ENCODE results near the gene BRD4. TPM values are rescaled to one million over a fixed set of nuclear protein-coding genes. Genes with fewer than 3 reads are reported as not detected.

BRD4 gene
- total and polyA plus RNA-seq, 2 of the 13 experiments (the other 11 are each of a cell fraction or from before 2014, with no cell fraction given): 10.5 to 11.4 TPM

DNA sequence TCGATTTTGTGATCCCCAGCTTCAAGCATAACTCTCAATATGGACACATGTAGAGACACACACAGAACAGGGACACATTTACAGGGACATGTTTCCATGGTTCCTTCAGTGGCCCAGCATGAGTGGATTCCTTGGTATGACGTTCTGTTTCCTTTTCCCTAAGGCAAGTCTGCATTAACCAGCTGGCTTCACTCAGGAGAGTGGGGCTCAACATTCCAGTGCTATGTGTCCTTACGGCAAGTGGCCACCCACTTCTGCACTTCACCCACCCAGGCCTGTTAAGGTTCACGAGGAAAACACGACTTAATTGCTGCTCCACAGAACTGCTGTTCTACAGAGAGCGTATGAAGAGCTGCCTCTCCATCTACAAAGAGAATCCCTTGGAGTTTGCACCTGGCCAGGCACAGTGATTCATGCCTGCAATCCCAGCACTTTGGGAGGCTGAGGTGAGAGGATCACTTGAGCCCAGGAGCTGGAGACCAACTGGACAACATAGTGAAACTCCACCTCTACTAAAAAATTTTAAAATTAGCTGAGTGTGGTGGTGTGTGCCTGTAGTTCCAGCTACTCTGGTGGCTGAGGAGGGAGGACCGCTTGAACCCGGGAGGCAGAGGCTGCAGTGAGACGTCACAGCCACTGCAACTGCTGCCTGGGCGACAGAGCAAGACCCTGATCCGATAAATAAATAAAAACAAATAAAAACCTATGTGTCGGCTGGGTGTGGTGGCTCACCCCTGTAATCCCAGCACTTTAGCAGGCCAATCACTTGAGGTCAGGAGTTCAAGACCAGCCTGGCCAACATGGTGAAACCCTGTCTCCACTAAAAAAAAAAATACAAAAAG is 32.5 kb downstream of the BRD4 start:
- peak overlapping the region; percentile 97 for H3K27ac ChIP-seq (ENCODE audit: extremely low read length, insufficient read depth, low read length)
- 90% methylated on average over 9 of the region's 12 CpGs for WGBS (ENCODE audit: low lambda C conversion rate)
- no peaks in the 10 kb centered on the region for H3K9me3 ChIP-seq (ENCODE audit: low read length)
- H4K20me1 ChIP-seq (ENCODE audit: insufficient read depth, low read length): peaks cover 20% of the 10 kb centered on the region
- H3K79me2 ChIP-seq (ENCODE audit: insufficient read depth, low read length): peaks cover 75% of the 10 kb centered on the region
- H3K9ac ChIP-seq (ENCODE audit: insufficient read depth, low read depth, low read length): peak overlapping the region; percentile 53; the same call in 1 of the 2 replicates
- peak; percentile 34; the same call in 1 of the 2 replicates for TF ChIP-seq ZNF121 (CRISPR knock-in tag; IDR thresholded peaks at IDR 0.05)
- TF ChIP-seq, protein P1, sequence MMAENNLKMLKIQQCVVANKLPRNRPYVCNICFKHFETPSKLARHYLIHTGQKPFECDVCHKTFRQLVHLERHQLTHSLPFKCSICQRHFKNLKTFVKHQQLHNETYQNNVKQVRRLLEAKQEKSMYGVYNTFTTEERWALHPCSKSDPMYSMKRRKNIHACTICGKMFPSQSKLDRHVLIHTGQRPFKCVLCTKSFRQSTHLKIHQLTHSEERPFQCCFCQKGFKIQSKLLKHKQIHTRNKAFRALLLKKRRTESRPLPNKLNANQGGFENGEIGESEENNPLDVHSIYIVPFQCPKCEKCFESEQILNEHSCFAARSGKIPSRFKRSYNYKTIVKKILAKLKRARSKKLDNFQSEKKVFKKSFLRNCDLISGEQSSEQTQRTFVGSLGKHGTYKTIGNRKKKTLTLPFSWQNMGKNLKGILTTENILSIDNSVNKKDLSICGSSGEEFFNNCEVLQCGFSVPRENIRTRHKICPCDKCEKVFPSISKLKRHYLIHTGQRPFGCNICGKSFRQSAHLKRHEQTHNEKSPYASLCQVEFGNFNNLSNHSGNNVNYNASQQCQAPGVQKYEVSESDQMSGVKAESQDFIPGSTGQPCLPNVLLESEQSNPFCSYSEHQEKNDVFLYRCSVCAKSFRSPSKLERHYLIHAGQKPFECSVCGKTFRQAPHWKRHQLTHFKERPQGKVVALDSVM (CRISPR knock-in tag; IDR thresholded peaks at IDR 0.05): peak; percentile 90
- TF ChIP-seq, protein P2, sequence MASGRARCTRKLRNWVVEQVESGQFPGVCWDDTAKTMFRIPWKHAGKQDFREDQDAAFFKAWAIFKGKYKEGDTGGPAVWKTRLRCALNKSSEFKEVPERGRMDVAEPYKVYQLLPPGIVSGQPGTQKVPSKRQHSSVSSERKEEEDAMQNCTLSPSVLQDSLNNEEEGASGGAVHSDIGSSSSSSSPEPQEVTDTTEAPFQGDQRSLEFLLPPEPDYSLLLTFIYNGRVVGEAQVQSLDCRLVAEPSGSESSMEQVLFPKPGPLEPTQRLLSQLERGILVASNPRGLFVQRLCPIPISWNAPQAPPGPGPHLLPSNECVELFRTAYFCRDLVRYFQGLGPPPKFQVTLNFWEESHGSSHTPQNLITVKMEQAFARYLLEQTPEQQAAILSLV (CRISPR knock-in tag; IDR thresholded peaks at IDR 0.05; ENCODE audit: borderline replicate concordance): 0 out of 2 replicates have a peak, but pooled peaks have one; percentile 27
- no peak for TF ChIP-seq TBP (CRISPR knock-in tag; IDR thresholded peaks at IDR 0.05)
- TF ChIP-seq ZNF737 (CRISPR knock-in tag; IDR thresholded peaks at IDR 0.05; ENCODE audit: borderline replicate concordance): no peak
- no peak for TF ChIP-seq SAP130 (CRISPR knock-in tag; IDR thresholded peaks at IDR 0.05; ENCODE audit: low read depth)
- 0 out of 2 replicates have a peak, but pooled peaks have one; percentile 29 for TF ChIP-seq NR2C2 (CRISPR knock-in tag; IDR thresholded peaks at IDR 0.05; ENCODE audit: borderline replicate concordance)
- no peak for TF ChIP-seq KDM5A (IDR thresholded peaks at IDR 0.05; ENCODE audit: borderline replicate concordance, low read length)
- TF ChIP-seq, protein P3, sequence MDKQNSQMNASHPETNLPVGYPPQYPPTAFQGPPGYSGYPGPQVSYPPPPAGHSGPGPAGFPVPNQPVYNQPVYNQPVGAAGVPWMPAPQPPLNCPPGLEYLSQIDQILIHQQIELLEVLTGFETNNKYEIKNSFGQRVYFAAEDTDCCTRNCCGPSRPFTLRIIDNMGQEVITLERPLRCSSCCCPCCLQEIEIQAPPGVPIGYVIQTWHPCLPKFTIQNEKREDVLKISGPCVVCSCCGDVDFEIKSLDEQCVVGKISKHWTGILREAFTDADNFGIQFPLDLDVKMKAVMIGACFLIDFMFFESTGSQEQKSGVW (CRISPR knock-in tag; IDR thresholded peaks at IDR 0.05; ENCODE audit: borderline replicate concordance): no peak
- TF ChIP-seq SPEN (CRISPR knock-in tag; IDR thresholded peaks at IDR 0.05; ENCODE audit: low read depth): 0 out of 2 replicates have a peak, but pooled peaks have one; percentile 19
- in situ Hi-C loops (cut with HindIII; ENCODE audit: extremely low pct_ligation_motif_present, low pct_unique_long_range_greater_than_20kb): loop anchor here (5.0 kb wide), 1 partner anchor 33 kb away; the partner anchor contains the start of gene BRD4
- DNase-seq (ENCODE audit: low spot score) (no peak), ATAC-seq (no peak), FAIRE-seq (no peak)
- H3K4me3 ChIP-seq (replicated peaks in 1 of 3; ENCODE audit: insufficient read depth in 1 of 3, low read depth in 2 of 3, low read length in 3 of 3): no peak overlapping the region
- no peaks in the 10 kb centered on the region for H3K27me3 ChIP-seq (ENCODE audit: control insufficient read depth in 1 of 2, insufficient read depth in 2 of 2, low read length in 2 of 2)
- peaks cover 100% of the 10 kb centered on the region for H3K4me1 ChIP-seq (ENCODE audit: insufficient read depth, low read length)
- H3K36me3 ChIP-seq (replicated peaks in 1 of 2; ENCODE audit: control insufficient read depth in 1 of 2, insufficient read depth in 2 of 2, low read length in 2 of 2): no peaks in the 10 kb centered on the region; a peak in 1 of 5 replicates
- no TSS peak for BruUV-seq (replicated peaks)
- peak overlapping the region; percentile 21; the same call in 1 of the 2 replicates for H3K4me2 ChIP-seq (ENCODE audit: low read depth, low read length)
- H2AFZ ChIP-seq (ENCODE audit: low read length): no peak overlapping the region
- POLR2A ChIA-PET: interaction anchor here (2.4 to 6.3 kb wide), 2 partner anchors 17 to 18 kb away, joined by 9 to 54 read pairs; no protein-coding TSS in a partner anchor
- CTCF ChIA-PET (ENCODE audit: low intra/inter-chr PET ratio, low total read pairs): no interaction called here
- intact Hi-C loops (cut with micrococcal nuclease; ENCODE audit: unreplicated experiment): loop anchor here (5.0 kb wide), 1 partner anchor 33 kb away; the partner anchor contains the start of gene BRD4
